Spleen (tissue), 11 donors: ENCODE data around the gene OPHN1. TPM values are rescaled to one million over a fixed set of nuclear protein-coding genes. Genes with fewer than 3 reads are reported as not detected.
"Not testable (repeated sequence)": the region's sequence is repeated elsewhere in the genome, so short reads cannot be mapped to it uniquely, and the experiment has no call there.

Experiments
- DNase-seq: peaks from one replicate; pipeline ENCODE4 v3.0.0-alpha.2; 2020
- H3K27ac ChIP-seq, 8 donors: fragments of 200-600 bp; sonication (generic) in 7 of 8; 1 replicate in 4 of 8; 2 replicates in 4 of 8; pipeline versions ENCODE4 v1.5.0 to v1.8.0; 2016 to 2021; ENCODE audit warnings: inconsistent platforms in 4 of 8, mild to moderate bottlenecking in 4 of 8, moderate library complexity in 1 of 8
- H3K27me3 ChIP-seq, 7 donors: fragments of 200-600 bp; sonication (generic) in 6 of 7; replicated peaks in 1 of 7; 1 replicate in 4 of 7; 2 replicates in 3 of 7; pipeline versions ENCODE4 v1.5.0 to v1.8.0; 2016 to 2021; ENCODE audit warnings: inconsistent platforms in 3 of 7, mild to moderate bottlenecking in 1 of 7
- H3K36me3 ChIP-seq, 6 donors: fragments of 200-600 bp; sonication (generic) in 5 of 6; 1 replicate in 4 of 6; 2 replicates in 2 of 6; pipeline versions ENCODE4 v1.5.0 to v1.8.0; 2016 to 2021; ENCODE audit warnings: inconsistent platforms in 2 of 6
- H3K4me1 ChIP-seq, 6 donors: fragments of 200-600 bp; sonication (generic) in 5 of 6; 1 replicate in 3 of 6; 2 replicates in 3 of 6; pipeline versions ENCODE4 v1.5.0 to v1.8.0; 2016 to 2021; ENCODE audit warnings: inconsistent platforms in 3 of 6
- H3K4me3 ChIP-seq, 8 donors: fragments of 200-600 bp; sonication (generic) in 7 of 8; 1 replicate in 4 of 8; 2 replicates in 4 of 8; pipeline versions ENCODE4 v1.5.0 to v1.8.0; 2016 to 2021; ENCODE audit warnings: inconsistent platforms in 4 of 8, mild to moderate bottlenecking in 4 of 8, moderate library complexity in 2 of 8
- H3K9me3 ChIP-seq, 8 donors: fragments of 200-600 bp; sonication (generic) in 7 of 8; 1 replicate in 4 of 8; 2 replicates in 4 of 8; pipeline versions ENCODE4 v1.5.0 to v1.8.0; 2016 to 2021; ENCODE audit warnings: inconsistent platforms in 4 of 8
- CTCF ChIP-seq, 11 experiments: fragments of 200-600 bp in 7 of 11; fragments of 450-650 bp in 4 of 11; sonication (generic) in 4 of 11; IDR thresholded peaks in 8 of 11; conservative IDR thresholded peaks in 3 of 11; 1 replicate in 7 of 11; 2 replicates in 4 of 11; pipeline versions ENCODE4 v1.4.0 to v1.8.0; 2016 to 2021; ENCODE audit warnings: antibody characterized with exemption in 11 of 11, inconsistent platforms in 4 of 11, mild to moderate bottlenecking in 1 of 11
- POLR2A ChIP-seq, 3 donors: fragments of 450-650 bp; IDR thresholded peaks; one replicate each; pipeline ENCODE4 v1.5.1; 2017; ENCODE audit warnings: antibody characterized with exemption in 3 of 3, mild to moderate bottlenecking in 1 of 3
- POLR2AphosphoS5 ChIP-seq, 3 donors: sonication (generic); formaldehyde crosslinking; IDR thresholded peaks; one replicate each; pipeline ENCODE4 v1.5.1; 2017; ENCODE audit warnings: antibody characterized with exemption in 3 of 3
- WGBS, 5 donors: extraction: QIAGEN DNeasy Blood & Tissue Kit in 3 of 5; methylation state at CpG; one replicate each; pipeline versions ENCODE4 v1.1.5 to v1.1.7; 2013 to 2018; 5-methylcytosine and 5-hydroxymethylcytosine counted together
- intact Hi-C: fragments of 100-400 bp; cut with DNase I; formaldehyde crosslinking; loops from one replicate; pipeline ENCODE4 v1.15.0; 2023; ENCODE audit warnings: low total_unique reads
- polyA plus RNA-seq, 3 donors: library from polyadenylated mRNA; stranded (reverse); fragments of 200-250 nt; gene quantifications; one replicate each; pipeline ENCODE4 v1.2.1, GENCODE V29; 2013
- total RNA-seq, 7 donors: library from RNA; depleted of rRNA in 3 of 7; stranded (reverse); fragments of >200 nt in 3 of 7; fragmentation: NEBNext Ultra II Directional in 4 of 7; extraction: Animal tissue kit (Norgen Biotek cat#: 25700) in 4 of 7; gene quantifications; one replicate each; pipeline versions ENCODE4 v1.1.0 to v1.2.1, GENCODE V29; 2016 to 2021
- donor health status: healthy with polysubstance abuse.
- donor health status: DM: no; HTN: no; CAD: no; lungs with moderate emphysema.
- donor health status: DM: no; HTN: no; CAD: no.
- donor health status: Bipolar disorder and iron deficiency.
- donor health status: healthy.
- donor health status: DM: no; HTN: no; CAD: no.
- donor health status: DM: yes; HTN: yes; CAD: no.

Gene OPHN1
- total and polyA plus RNA-seq, 10 donors: 0.20 to 4.6 (median 3.1) TPM

- Histone ChIP-seq H3K36me3 (no peaks in the 10 kb centered on the region), H3K27ac (no peak overlapping the region), H3K4me3 (no peak overlapping the region), H3K4me1 (no peaks in the 10 kb centered on the region), H3K27me3 (peaks cover 0 to 5% (median 0%) of the 10 kb centered on the region in 7 donors), H3K9me3 (no peaks in the 10 kb centered on the region)
- intact Hi-C loops: no loop called here
- no peak for DNase-seq
- 52 to 87% (median 76%) methylated on average over 1 of the region's 1 CpG for WGBS, 5 donors
- TF ChIP-seq POLR2A (IDR thresholded peaks at IDR 0.05): no peak
Observed at GRCh38 chrX:68086709-68087108, 346.6 kb downstream of the OPHN1 start.

GRCh38 chrX:68084765-68085164, 348.5 kb downstream of the OPHN1 start:
- H3K27me3 ChIP-seq: peaks cover 0 to 5% (median 0%) of the 10 kb centered on the region in 7 donors
- no peaks in the 10 kb centered on the region for H3K9me3 ChIP-seq
- intact Hi-C loops: no loop called here
- no peaks in the 10 kb centered on the region for H3K4me1 ChIP-seq
- WGBS, 5 donors: 0 to 36% (median 16%) methylated on average over 1 of the region's 1 CpG
- H3K36me3 ChIP-seq: no peaks in the 10 kb centered on the region
- TF ChIP-seq POLR2AphosphoS5 (IDR thresholded peaks at IDR 0.05) (no peak), POLR2A (IDR thresholded peaks at IDR 0.05) (no peak), CTCF (IDR thresholded peaks at IDR 0.05 in 8 of 11, conservative IDR thresholded peaks at IDR 0.05 in 3 of 11) (no peak)
- H3K27ac ChIP-seq: no peak overlapping the region
- no peak for DNase-seq
- no peak overlapping the region for H3K4me3 ChIP-seq

GRCh38 chrX:68083510-68083909, 349.8 kb downstream of the OPHN1 start:
- H3K4me3 ChIP-seq: no peak overlapping the region
- no peaks in the 10 kb centered on the region for H3K9me3 ChIP-seq
- DNase-seq: no peak
- intact Hi-C loops: no loop called here
- 77 to 85% (median 78%) methylated on average over 3 of the region's 3 CpGs for WGBS, 5 donors
- H3K27me3 ChIP-seq: peaks cover 0 to 3% (median 0%) of the 10 kb centered on the region in 7 donors
- no peak for TF ChIP-seq CTCF (IDR thresholded peaks at IDR 0.05 in 8 of 11, conservative IDR thresholded peaks at IDR 0.05 in 3 of 11)
- no peak for TF ChIP-seq POLR2AphosphoS5 (IDR thresholded peaks at IDR 0.05)
- no peak for TF ChIP-seq POLR2A (IDR thresholded peaks at IDR 0.05)
- no peaks in the 10 kb centered on the region for H3K4me1 ChIP-seq
- H3K27ac ChIP-seq: no peak overlapping the region
- no peaks in the 10 kb centered on the region for H3K36me3 ChIP-seq

- Histone ChIP-seq H3K4me3 (no peak overlapping the region), H3K27me3 (no peaks in the 10 kb centered on the region), H3K27ac (no peak overlapping the region), H3K9me3 (peaks cover 0 to 7% (median 0%) of the 10 kb centered on the region in 8 donors), H3K36me3 (no peaks in the 10 kb centered on the region), H3K4me1 (no peaks in the 10 kb centered on the region)
- DNase-seq: no peak
- 67 to 76% (median 74%) methylated on average over 1 of the region's 1 CpG for WGBS, 5 donors
- intact Hi-C loops: no loop called here
- TF ChIP-seq POLR2AphosphoS5 (IDR thresholded peaks at IDR 0.05) (no peak), POLR2A (IDR thresholded peaks at IDR 0.05) (no peak), CTCF (IDR thresholded peaks at IDR 0.05 in 8 of 11, conservative IDR thresholded peaks at IDR 0.05 in 3 of 11) (no peak)
Observed at GRCh38 chrX:68079961-68080360, 353.3 kb downstream of the OPHN1 start.

GRCh38 chrX:68078801-68079200, 354.5 kb downstream of the OPHN1 start:
- H3K4me3 ChIP-seq, intact Hi-C loops, DNase-seq, H3K36me3 ChIP-seq, H3K4me1 ChIP-seq, H3K9me3 ChIP-seq, H3K27me3 ChIP-seq, H3K27ac ChIP-seq: not testable (repeated sequence)
